ENCODE data around the gene DCAF7.

DCAF7 gene

GRCh38 chr17:63587770-63588169, 37.5 kb downstream of the DCAF7 start:
- H3K4me3 ChIP-seq (replicated peaks; ENCODE audit: low read depth, low read length), result no peak overlapping the region
- no peak for DNase-seq (ENCODE audit: extremely low read depth, low read depth)
- TF ChIP-seq, protein P1, sequence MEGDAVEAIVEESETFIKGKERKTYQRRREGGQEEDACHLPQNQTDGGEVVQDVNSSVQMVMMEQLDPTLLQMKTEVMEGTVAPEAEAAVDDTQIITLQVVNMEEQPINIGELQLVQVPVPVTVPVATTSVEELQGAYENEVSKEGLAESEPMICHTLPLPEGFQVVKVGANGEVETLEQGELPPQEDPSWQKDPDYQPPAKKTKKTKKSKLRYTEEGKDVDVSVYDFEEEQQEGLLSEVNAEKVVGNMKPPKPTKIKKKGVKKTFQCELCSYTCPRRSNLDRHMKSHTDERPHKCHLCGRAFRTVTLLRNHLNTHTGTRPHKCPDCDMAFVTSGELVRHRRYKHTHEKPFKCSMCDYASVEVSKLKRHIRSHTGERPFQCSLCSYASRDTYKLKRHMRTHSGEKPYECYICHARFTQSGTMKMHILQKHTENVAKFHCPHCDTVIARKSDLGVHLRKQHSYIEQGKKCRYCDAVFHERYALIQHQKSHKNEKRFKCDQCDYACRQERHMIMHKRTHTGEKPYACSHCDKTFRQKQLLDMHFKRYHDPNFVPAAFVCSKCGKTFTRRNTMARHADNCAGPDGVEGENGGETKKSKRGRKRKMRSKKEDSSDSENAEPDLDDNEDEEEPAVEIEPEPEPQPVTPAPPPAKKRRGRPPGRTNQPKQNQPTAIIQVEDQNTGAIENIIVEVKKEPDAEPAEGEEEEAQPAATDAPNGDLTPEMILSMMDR (IDR thresholded peaks at IDR 0.05; ENCODE audit: low read depth, low read length, missing control alignments), result no peak

GRCh38 chr17:63588797-63589196, 38.5 kb downstream of the DCAF7 start:
- no peak for DNase-seq (ENCODE audit: extremely low read depth, low read depth)

GRCh38 chr17:63589646-63590045, 39.4 kb downstream of the DCAF7 start:
- no peak for DNase-seq (ENCODE audit: extremely low read depth, low read depth)
- H3K4me3 ChIP-seq (replicated peaks; ENCODE audit: low read depth, low read length), result no peak overlapping the region
- TF ChIP-seq, protein P1 (IDR thresholded peaks at IDR 0.05; ENCODE audit: low read depth, low read length, missing control alignments), result no peak

More at GRCh38 chr17:63588797-63589196, 38.5 kb downstream of the DCAF7 start:
- TF ChIP-seq, protein P1 (IDR thresholded peaks at IDR 0.05; ENCODE audit: low read depth, low read length, missing control alignments), result no peak
- H3K4me3 ChIP-seq (replicated peaks; ENCODE audit: low read depth, low read length), result no peak overlapping the region

- TF ChIP-seq, protein P1 (IDR thresholded peaks at IDR 0.05; ENCODE audit: low read depth, low read length, missing control alignments), result no peak
- no peak overlapping the region for H3K4me3 ChIP-seq (replicated peaks; ENCODE audit: low read depth, low read length)
- DNase-seq (ENCODE audit: extremely low read depth, low read depth), result no peak
These were observed 42.5 kb downstream of the DCAF7 start for GRCh38 chr17:63592797-63593196.

GRCh38 chr17:63595132-63595531, 44.9 kb downstream of the DCAF7 start:
- TF ChIP-seq, protein P1 (IDR thresholded peaks at IDR 0.05; ENCODE audit: low read depth, low read length, missing control alignments), result no peak
- no peak for DNase-seq (ENCODE audit: extremely low read depth, low read depth)
- no peak overlapping the region for H3K4me3 ChIP-seq (replicated peaks; ENCODE audit: low read depth, low read length)

GRCh38 chr17:63596856-63597586, 46.7 kb downstream of the DCAF7 start:
- no peak overlapping the region for H3K4me3 ChIP-seq (replicated peaks; ENCODE audit: low read depth, low read length)
- TF ChIP-seq, protein P1 (IDR thresholded peaks at IDR 0.05; ENCODE audit: low read depth, low read length, missing control alignments), result no peak
- no peak for DNase-seq (ENCODE audit: extremely low read depth, low read depth)

GRCh38 chr17:63598281-63598680, 48.0 kb downstream of the DCAF7 start:
- H3K4me3 ChIP-seq (replicated peaks; ENCODE audit: low read depth, low read length), result no peak overlapping the region
- DNase-seq (ENCODE audit: extremely low read depth, low read depth), result no peak
- TF ChIP-seq, protein P1 (IDR thresholded peaks at IDR 0.05; ENCODE audit: low read depth, low read length, missing control alignments), result no peak

Measured in HFF-Myc (cell line).